ENCODE measurements around the gene ZNF385B.

DNA sequence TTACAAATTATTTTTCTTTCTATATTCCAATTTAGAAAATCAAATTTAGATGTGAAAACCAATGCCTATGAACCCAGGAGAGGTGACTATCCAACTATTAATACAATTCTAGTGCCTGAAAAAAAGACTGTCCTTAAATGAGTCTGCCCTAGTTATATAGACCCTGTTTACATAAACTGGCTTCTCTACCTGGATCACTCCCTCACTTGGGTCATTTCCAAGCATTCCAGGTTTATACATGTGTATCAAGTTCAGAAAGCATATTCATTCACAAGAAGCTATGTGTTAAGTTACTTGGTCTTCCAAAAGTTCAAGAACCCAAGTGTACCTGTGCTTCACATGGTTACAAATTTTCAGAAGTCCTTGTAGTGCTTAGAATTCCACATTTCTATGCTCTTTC is 8.3 kb downstream of the ZNF385B start:
- TF ChIP-seq, protein P1, sequence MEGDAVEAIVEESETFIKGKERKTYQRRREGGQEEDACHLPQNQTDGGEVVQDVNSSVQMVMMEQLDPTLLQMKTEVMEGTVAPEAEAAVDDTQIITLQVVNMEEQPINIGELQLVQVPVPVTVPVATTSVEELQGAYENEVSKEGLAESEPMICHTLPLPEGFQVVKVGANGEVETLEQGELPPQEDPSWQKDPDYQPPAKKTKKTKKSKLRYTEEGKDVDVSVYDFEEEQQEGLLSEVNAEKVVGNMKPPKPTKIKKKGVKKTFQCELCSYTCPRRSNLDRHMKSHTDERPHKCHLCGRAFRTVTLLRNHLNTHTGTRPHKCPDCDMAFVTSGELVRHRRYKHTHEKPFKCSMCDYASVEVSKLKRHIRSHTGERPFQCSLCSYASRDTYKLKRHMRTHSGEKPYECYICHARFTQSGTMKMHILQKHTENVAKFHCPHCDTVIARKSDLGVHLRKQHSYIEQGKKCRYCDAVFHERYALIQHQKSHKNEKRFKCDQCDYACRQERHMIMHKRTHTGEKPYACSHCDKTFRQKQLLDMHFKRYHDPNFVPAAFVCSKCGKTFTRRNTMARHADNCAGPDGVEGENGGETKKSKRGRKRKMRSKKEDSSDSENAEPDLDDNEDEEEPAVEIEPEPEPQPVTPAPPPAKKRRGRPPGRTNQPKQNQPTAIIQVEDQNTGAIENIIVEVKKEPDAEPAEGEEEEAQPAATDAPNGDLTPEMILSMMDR (IDR thresholded peaks at IDR 0.05): no peak
- TF ChIP-seq POLR2A (IDR thresholded peaks at IDR 0.05): no peak

All from adrenal gland (tissue), 5 donors.